ENCODE results near the gene GGT1.

DNA sequence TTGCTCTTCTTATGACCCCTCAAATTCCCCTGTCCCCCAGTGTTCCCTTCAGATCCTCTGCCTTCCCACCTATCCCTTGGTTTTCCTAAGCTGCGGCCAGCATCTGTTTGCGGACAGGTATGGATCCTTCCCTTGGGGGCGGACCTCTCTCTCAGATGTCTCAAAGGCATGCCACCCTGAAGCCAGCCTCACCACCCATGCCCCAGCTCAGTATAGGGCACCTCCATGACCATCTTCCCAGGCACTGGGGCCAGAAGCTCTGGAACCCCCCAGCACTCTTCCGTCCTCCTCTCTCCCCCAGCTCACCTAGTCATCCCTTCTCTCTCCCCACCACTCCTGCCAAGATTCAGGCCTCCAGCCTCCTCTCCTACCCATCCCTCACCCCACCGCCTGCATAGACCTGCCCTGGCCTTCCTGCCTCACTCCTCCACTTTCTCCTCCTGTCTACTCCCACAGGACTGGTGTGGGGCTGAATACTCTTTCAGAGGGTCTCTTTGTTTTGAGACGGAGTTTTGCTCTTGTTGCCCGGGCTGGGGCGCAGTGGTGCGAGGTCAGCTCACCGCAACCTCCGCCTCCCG lies 12.3 kb upstream of the GGT1 start:
- TF ChIP-seq, protein P1, sequence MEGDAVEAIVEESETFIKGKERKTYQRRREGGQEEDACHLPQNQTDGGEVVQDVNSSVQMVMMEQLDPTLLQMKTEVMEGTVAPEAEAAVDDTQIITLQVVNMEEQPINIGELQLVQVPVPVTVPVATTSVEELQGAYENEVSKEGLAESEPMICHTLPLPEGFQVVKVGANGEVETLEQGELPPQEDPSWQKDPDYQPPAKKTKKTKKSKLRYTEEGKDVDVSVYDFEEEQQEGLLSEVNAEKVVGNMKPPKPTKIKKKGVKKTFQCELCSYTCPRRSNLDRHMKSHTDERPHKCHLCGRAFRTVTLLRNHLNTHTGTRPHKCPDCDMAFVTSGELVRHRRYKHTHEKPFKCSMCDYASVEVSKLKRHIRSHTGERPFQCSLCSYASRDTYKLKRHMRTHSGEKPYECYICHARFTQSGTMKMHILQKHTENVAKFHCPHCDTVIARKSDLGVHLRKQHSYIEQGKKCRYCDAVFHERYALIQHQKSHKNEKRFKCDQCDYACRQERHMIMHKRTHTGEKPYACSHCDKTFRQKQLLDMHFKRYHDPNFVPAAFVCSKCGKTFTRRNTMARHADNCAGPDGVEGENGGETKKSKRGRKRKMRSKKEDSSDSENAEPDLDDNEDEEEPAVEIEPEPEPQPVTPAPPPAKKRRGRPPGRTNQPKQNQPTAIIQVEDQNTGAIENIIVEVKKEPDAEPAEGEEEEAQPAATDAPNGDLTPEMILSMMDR (IDR thresholded peaks at IDR 0.05): no peak
- TF ChIP-seq POLR2A (IDR thresholded peaks at IDR 0.05): no peak
